ENCODE data around the gene CXXC5. TPM values are rescaled to one million over a fixed set of nuclear protein-coding genes. Genes with fewer than 3 reads are reported as not detected.
"Not testable (repeated sequence)": the region's sequence is repeated elsewhere in the genome, so short reads cannot be mapped to it uniquely, and the experiment has no call there.

CXXC5 gene
- polyA plus RNA-seq, 1 of the 3 experiments (the other 2 are of a cell fraction): 47.4 TPM

GRCh38 chr5:139726248-139726647, 78.1 kb downstream of the CXXC5 start:
- POLR2A ChIA-PET: interaction anchor here (1.5 to 1.8 kb wide), 3 partner anchors 15 to 19 kb away, joined by 3 to 10 read pairs (median 7); no protein-coding TSS in a partner anchor
- no peaks in the 10 kb centered on the region for H3K9me2 ChIP-seq
- H3K4me2 ChIP-seq: no peak overlapping the region
- no peaks in the 10 kb centered on the region for H3K9me3 ChIP-seq
- no peak overlapping the region for H3K27ac ChIP-seq (ENCODE audit: low read depth in 2 of 2, low read length in 1 of 2)
- H2AFZ ChIP-seq (ENCODE audit: low read depth): no peak overlapping the region
- no peak for DNase-seq
- no peaks in the 10 kb centered on the region for H3K79me2 ChIP-seq (ENCODE audit: insufficient read depth)
- no peak overlapping the region for H3K9ac ChIP-seq
- TF ChIP-seq MEF2A (IDR thresholded peaks at IDR 0.05; ENCODE audit: borderline replicate concordance, low read depth): no peak
- no peak for TF ChIP-seq PBX3 (IDR thresholded peaks at IDR 0.05)
- no peak for TF ChIP-seq SIN3A (IDR thresholded peaks at IDR 0.05; ENCODE audit: borderline replicate concordance, low read depth, low read length)
- no peak for TF ChIP-seq YY1 (IDR thresholded peaks at IDR 0.05; ENCODE audit: low read depth)
- TF ChIP-seq ELF1 (IDR thresholded peaks at IDR 0.05): no peak
- TF ChIP-seq EZH2phosphoT487 (IDR thresholded peaks at IDR 0.05; ENCODE audit: borderline replicate concordance, low read depth): no peak
- TF ChIP-seq JUND (IDR thresholded peaks at IDR 0.05): no peak
- no peak for TF ChIP-seq RCOR1 (IDR thresholded peaks at IDR 0.05; ENCODE audit: low read length)
- TF ChIP-seq FOSL2 (IDR thresholded peaks at IDR 0.05; ENCODE audit: borderline replicate concordance, low read depth): no peak
- no peaks in the 10 kb centered on the region for H3K36me3 ChIP-seq (replicated peaks in 1 of 2; ENCODE audit: control insufficient read depth in 1 of 2, insufficient read depth in 2 of 2, low read length in 1 of 2)
- no peaks in the 10 kb centered on the region for H3K27me3 ChIP-seq (ENCODE audit: insufficient read depth)
- WGBS (ENCODE audit: low lambda C conversion rate): 89% methylated on average over 3 of the region's 3 CpGs
- CTCF ChIA-PET: interaction anchor here (0.8 to 1.5 kb wide), 5 partner anchors 14 to 93 kb away, joined by 3 to 7 read pairs (median 4); no protein-coding TSS in a partner anchor
- H3K4me1 ChIP-seq (ENCODE audit: control insufficient read depth in 1 of 2, insufficient read depth in 2 of 2, low read depth in 1 of 2, low read length in 1 of 2): peaks cover 12 to 17% of the 10 kb centered on the region in 2 experiments; a peak in 3 of 4 replicates
- H3K4me3 ChIP-seq (ENCODE audit: low read depth in 2 of 2, low read length in 1 of 2): no peak overlapping the region
- H3F3A ChIP-seq (replicated peaks; ENCODE audit: insufficient read depth): peaks cover 23% of the 10 kb centered on the region
- H4K20me1 ChIP-seq (ENCODE audit: insufficient read depth): no peaks in the 10 kb centered on the region

- DNase-seq; H3K36me3 ChIP-seq (replicated peaks in 1 of 2; ENCODE audit: control insufficient read depth in 1 of 2, insufficient read depth in 2 of 2, low read length in 1 of 2); H3K79me2 ChIP-seq (ENCODE audit: insufficient read depth); H3K9ac ChIP-seq; H4K20me1 ChIP-seq (ENCODE audit: insufficient read depth); POLR2A ChIA-PET; H3K4me3 ChIP-seq (ENCODE audit: low read depth in 2 of 2, low read length in 1 of 2); H3K27ac ChIP-seq (ENCODE audit: low read depth in 2 of 2, low read length in 1 of 2); H3K4me2 ChIP-seq; H3K9me3 ChIP-seq; H2AFZ ChIP-seq (ENCODE audit: low read depth); H3K27me3 ChIP-seq (ENCODE audit: insufficient read depth); H3K9me2 ChIP-seq: not testable (repeated sequence)
- Histone ChIP-seq H3K4me1 (ENCODE audit: control insufficient read depth in 1 of 2, insufficient read depth in 2 of 2, low read depth in 1 of 2, low read length in 1 of 2) (peaks cover 12 to 17% of the 10 kb centered on the region in 2 experiments; a peak in 3 of 4 replicates), H3F3A (replicated peaks; ENCODE audit: insufficient read depth) (peaks cover 23% of the 10 kb centered on the region)
- CTCF ChIA-PET: interaction anchor here (1.4 kb wide), 1 partner anchor 12 kb away, joined by 4 read pairs; no protein-coding TSS in a partner anchor
- WGBS (ENCODE audit: low lambda C conversion rate): 92% methylated on average over 9 of the region's 9 CpGs
Measured at GRCh38 chr5:139727615-139728014, 79.5 kb downstream of the CXXC5 start.

- 68% methylated on average over 3 of the region's 3 CpGs for WGBS (ENCODE audit: low lambda C conversion rate)
- Histone ChIP-seq H3K27me3 (ENCODE audit: insufficient read depth) (no peaks in the 10 kb centered on the region), H3F3A (replicated peaks; ENCODE audit: insufficient read depth) (peaks cover 5% of the 10 kb centered on the region), H3K4me3 (ENCODE audit: low read depth in 2 of 2, low read length in 1 of 2) (no peak overlapping the region), H3K36me3 (replicated peaks in 1 of 2; ENCODE audit: control insufficient read depth in 1 of 2, insufficient read depth in 2 of 2, low read length in 1 of 2) (no peaks in the 10 kb centered on the region), H3K9me2 (no peaks in the 10 kb centered on the region), H2AFZ (ENCODE audit: low read depth) (no peak overlapping the region), H3K4me1 (ENCODE audit: control insufficient read depth in 1 of 2, insufficient read depth in 2 of 2, low read depth in 1 of 2, low read length in 1 of 2) (peaks cover 0 to 2% of the 10 kb centered on the region in 2 experiments; a peak in 1 of 4 replicates), H4K20me1 (ENCODE audit: insufficient read depth) (no peaks in the 10 kb centered on the region), H3K27ac (ENCODE audit: low read depth in 2 of 2, low read length in 1 of 2) (no peak overlapping the region), H3K79me2 (ENCODE audit: insufficient read depth) (no peaks in the 10 kb centered on the region), H3K9me3 (no peaks in the 10 kb centered on the region), H3K4me2 (no peak overlapping the region), H3K9ac (no peak overlapping the region)
- ChIA-PET POLR2A (interaction anchor here (0.5 to 1.0 kb wide), 2 partner anchors 14 to 61 kb away, joined by 3 read pairs; no protein-coding TSS in a partner anchor), CTCF (interaction anchor here (1.2 to 2.6 kb wide), 3 partner anchors 33 to 41 kb away, joined by 4 to 14 read pairs (median 7); no protein-coding TSS in a partner anchor)
- DNase-seq: no peak
- TF ChIP-seq GATA2 (CRISPR knock-in tag; IDR thresholded peaks at IDR 0.05) (no peak), SMC3 (IDR thresholded peaks at IDR 0.05; ENCODE audit: low read depth, low read length) (no peak), SIN3A (IDR thresholded peaks at IDR 0.05; ENCODE audit: borderline replicate concordance, low read depth, low read length) (no peak), NFIC (IDR thresholded peaks at IDR 0.05; ENCODE audit: borderline replicate concordance) (no peak), PBX3 (IDR thresholded peaks at IDR 0.05) (no peak), FOXM1 (IDR thresholded peaks at IDR 0.05; ENCODE audit: low read depth) (no peak), FOSL2 (IDR thresholded peaks at IDR 0.05; ENCODE audit: borderline replicate concordance, low read depth) (no peak), MEF2A (IDR thresholded peaks at IDR 0.05; ENCODE audit: borderline replicate concordance, low read depth) (no peak), TCF12 (IDR thresholded peaks at IDR 0.05) (no peak), RFX5 (IDR thresholded peaks at IDR 0.05; ENCODE audit: low read length) (no peak), REST (IDR thresholded peaks at IDR 0.05; ENCODE audit: low read depth, low read length) (no peak), GABPA (IDR thresholded peaks at IDR 0.05; ENCODE audit: low read depth) (no peak)
Measured at GRCh38 chr5:139731281-139731680, 83.1 kb downstream of the CXXC5 start.
